HCT116 (cell line): Measurements from ENCODE around the gene COL12A1. TPM values are rescaled to one million over a fixed set of nuclear protein-coding genes. Genes with fewer than 3 reads are reported as not detected.

Experiments
- ATAC-seq: fragments of 200-7000 bp; cut with Tn5 transposase; 2 replicates; pipeline ENCODE4 v1.9.1; 2020; ENCODE audit warnings: mild to moderate bottlenecking, moderate library complexity
- BruUV-seq: library from RNA; stranded (reverse); fragments of 400-500 nt; replicated peaks from 2 replicates; lab custom pipeline; 2021; lab: Mats Ljungman, UMichigan
- CTCF ChIA-PET: fragments of 300-600 bp; sonication (Branson Sonifier 250); formaldehyde crosslinking; loops from one replicate; lab custom pipeline; 2021; ENCODE audit warnings: antibody characterized with exemption; lab: Charles Lee
- POLR2A ChIA-PET: fragments of 300-600, 350-600 bp; sonication (Branson Sonifier 250); formaldehyde crosslinking; loops from one replicate; lab custom pipeline; 2021; ENCODE audit warnings: antibody characterized with exemption; lab: Charles Lee
- RAD21 ChIA-PET, 2 experiments: fragments of 300-600 bp; sonication (Branson Sonifier 250); formaldehyde crosslinking; loops; one replicate each; lab custom pipeline; 2023; ENCODE audit warnings: low total read pairs in 2 of 2; ENCODE audit not compliant: uncharacterized antibody in 2 of 2, unreplicated experiment in 2 of 2, low non-redundant PET in 1 of 2; lab: Charles Lee
- DNase-seq: peaks from one replicate; pipeline ENCODE4 v3.0.0-alpha.2; 2010; ENCODE audit warnings: low read depth, low spot score
- H2AFZ ChIP-seq: fragments of 200-600 bp; shearing (Covaris generic), sonication (generic); 2 replicates; pipeline ENCODE4 v1.6.1; 2017; ENCODE audit warnings: low read depth, mixed run types, mixed read lengths, antibody characterized with exemption, low read length; ENCODE audit not compliant: poor library complexity, severe bottlenecking
- H3K27ac ChIP-seq: 2 replicates; pipeline ENCODE4 v1.5.1; 2012; ENCODE audit warnings: low read depth, low read length
- H3K27me3 ChIP-seq: fragments of 200-600 bp; sonication (generic); 2 replicates; pipeline ENCODE4 v1.6.1; 2016; ENCODE audit warnings: mixed run types, low read length, mixed read lengths; ENCODE audit not compliant: insufficient read depth
- H3K36me3 ChIP-seq, 2 experiments: fragments of 200-500 bp in 1 of 2; fragments of 200-600 bp in 1 of 2; sonication (Bioruptor generic) in 1 of 2; sonication (generic) in 1 of 2; 2 replicates each; pipeline versions ENCODE4 v1.5.1 to v1.6.1; 2014 to 2016; ENCODE audit warnings: low read length in 2 of 2, inconsistent platforms in 1 of 2, mixed read lengths in 1 of 2, mixed run types in 1 of 2; ENCODE audit not compliant: insufficient read depth in 2 of 2, control insufficient read depth in 1 of 2
- H3K4me1 ChIP-seq, 2 experiments: fragments of 200-600 bp in 1 of 2; sonication (generic) in 1 of 2; 2 replicates each; pipeline versions ENCODE4 v1.5.1 to v1.6.1; 2012 to 2017; ENCODE audit warnings: low read length in 2 of 2, inconsistent platforms in 1 of 2, mild to moderate bottlenecking in 1 of 2, mixed read lengths in 1 of 2, mixed run types in 1 of 2, moderate library complexity in 1 of 2; ENCODE audit not compliant: insufficient read depth in 2 of 2, control insufficient read depth in 1 of 2
- H3K4me2 ChIP-seq: fragments of 200-600 bp; sonication (generic); 2 replicates; pipeline ENCODE4 v1.6.1; 2017; ENCODE audit warnings: mixed run types, low read length, mixed read lengths
- H3K4me3 ChIP-seq, 2 experiments: fragments of 200-600 bp in 1 of 2; sonication (generic) in 1 of 2; replicated peaks in 1 of 2; 2 replicates each; pipeline ENCODE4 v1.5.1; 2011 to 2016; ENCODE audit warnings: low read length in 2 of 2, control low read depth in 1 of 2, low read depth in 1 of 2, mild to moderate bottlenecking in 1 of 2, mixed read lengths in 1 of 2, mixed run types in 1 of 2
- H3K79me2 ChIP-seq: fragments of 200-600 bp; sonication (generic); 2 replicates; pipeline ENCODE4 v1.6.1; 2017; ENCODE audit warnings: mild to moderate bottlenecking, mixed run types, low read length, moderate library complexity, mixed read lengths; ENCODE audit not compliant: insufficient read depth
- H3K9ac ChIP-seq: fragments of 200-600 bp; sonication (generic); 2 replicates; pipeline ENCODE4 v1.6.1; 2016; ENCODE audit warnings: low read length, mixed read lengths
- H3K9me2 ChIP-seq: fragments of 200-600 bp; sonication (generic), shearing (Covaris generic); 2 replicates; pipeline ENCODE4 v1.6.1; 2017; ENCODE audit warnings: mixed run types, mild to moderate bottlenecking, moderate library complexity; ENCODE audit not compliant: insufficient read depth
- H3K9me3 ChIP-seq, 2 experiments: fragments of 200-500 bp in 1 of 2; fragments of 200-600 bp in 1 of 2; sonication (Bioruptor generic) in 1 of 2; sonication (generic) in 1 of 2; 2 replicates each; pipeline ENCODE4 v1.6.1; 2014 to 2017; ENCODE audit warnings: low read length in 2 of 2, mixed read lengths in 2 of 2, inconsistent platforms in 1 of 2, low read depth in 1 of 2, mild to moderate bottlenecking in 1 of 2, mixed run types in 1 of 2, moderate library complexity in 1 of 2; ENCODE audit not compliant: control insufficient read depth in 1 of 2, insufficient read depth in 1 of 2
- H4K20me1 ChIP-seq: fragments of 200-600 bp; sonication (generic), shearing (Covaris generic); 2 replicates; pipeline ENCODE4 v1.6.1; 2017; ENCODE audit warnings: mixed run types, mild to moderate bottlenecking, moderate library complexity; ENCODE audit not compliant: insufficient read depth
- EGR1 ChIP-seq: IDR thresholded peaks from 2 replicates; pipeline ENCODE4 v1.6.1; 2012; ENCODE audit warnings: low read depth
- ELF1 ChIP-seq: IDR thresholded peaks from 2 replicates; pipeline ENCODE4 v1.6.1; 2012; ENCODE audit warnings: low read depth, borderline replicate concordance
- EZH2 ChIP-seq: fragments of 200-600 bp; sonication (generic); IDR thresholded peaks from 2 replicates; pipeline ENCODE4 v1.6.1; 2017; ENCODE audit warnings: antibody characterized with exemption, mixed run types
- EZH2phosphoT487 ChIP-seq: fragments of 200-600 bp; IDR thresholded peaks from 2 replicates; pipeline ENCODE4 v1.6.1; 2018; ENCODE audit warnings: antibody characterized with exemption, borderline replicate concordance
- JUND ChIP-seq: IDR thresholded peaks from 2 replicates; pipeline ENCODE4 v1.6.1; 2012
- MAX ChIP-seq: IDR thresholded peaks from 2 replicates; pipeline ENCODE4 v1.6.1; 2012
- RAD21 ChIP-seq: IDR thresholded peaks from 2 replicates; pipeline ENCODE4 v1.6.1; 2012; ENCODE audit warnings: low read depth, mild to moderate bottlenecking
- SIN3A ChIP-seq: IDR thresholded peaks from 2 replicates; pipeline ENCODE4 v1.6.1; 2012; ENCODE audit warnings: low read depth
- SRF ChIP-seq: IDR thresholded peaks from 2 replicates; pipeline ENCODE4 v1.6.1; 2012; ENCODE audit warnings: low read depth
- TCF7L2 ChIP-seq: IDR thresholded peaks from 2 replicates; pipeline ENCODE4 v1.7.0; 2011; ENCODE audit warnings: borderline replicate concordance, inconsistent platforms; ENCODE audit not compliant: insufficient read depth, insufficient read length; ENCODE audit errors: extremely low read depth
- ZFX ChIP-seq: fragments of 450-650 bp; IDR thresholded peaks from 2 replicates; pipeline ENCODE4 v1.6.1; 2017
- intact Hi-C: fragments of 100-400 bp; cut with micrococcal nuclease; formaldehyde crosslinking; loops from 2 replicates; pipeline ENCODE4 v1.10.0; 2022
- total RNA-seq: library from RNA; stranded (reverse); gene quantifications from one replicate; pipeline ENCODE4 v1.2.1, GENCODE V29; 2021; ENCODE audit not compliant: unreplicated experiment
- TF ChIP-seq, protein P1 (sequence below): IDR thresholded peaks from 2 replicates; pipeline ENCODE4 v1.6.1; 2011; ENCODE audit warnings: mild to moderate bottlenecking, low read length, moderate library complexity; ENCODE audit not compliant: insufficient replicate concordance; ENCODE audit errors: extremely low read depth
- TF ChIP-seq, protein P2 (sequence below): IDR thresholded peaks from 2 replicates; pipeline ENCODE4 v1.6.1; 2012; ENCODE audit warnings: low read depth

The COL12A1 gene
- total RNA-seq, 1 experiment from 2014 or later = 23.5 TPM

- H3K79me2 ChIP-seq = no peaks in the 10 kb centered on the region
- intact Hi-C loops = no loop called here
- no peak for DNase-seq
- RAD21 ChIA-PET = interaction anchor here in 1 of 2 experiments (1.5 kb wide), 1 partner anchor 96 kb away, joined by 3 read pairs; no protein-coding TSS in a partner anchor
- no TSS peak for BruUV-seq
- H3K9ac ChIP-seq = no peak overlapping the region
- POLR2A ChIA-PET = no interaction called here
- TF ChIP-seq TCF7L2 (no peak), ZFX (no peak), SIN3A (no peak), ELF1 (no peak), EGR1 (no peak), EZH2phosphoT487 (no peak), JUND (no peak), EZH2 (no peak), RAD21 (no peak), MAX (no peak), SRF (no peak)
- TF ChIP-seq, protein P1, sequence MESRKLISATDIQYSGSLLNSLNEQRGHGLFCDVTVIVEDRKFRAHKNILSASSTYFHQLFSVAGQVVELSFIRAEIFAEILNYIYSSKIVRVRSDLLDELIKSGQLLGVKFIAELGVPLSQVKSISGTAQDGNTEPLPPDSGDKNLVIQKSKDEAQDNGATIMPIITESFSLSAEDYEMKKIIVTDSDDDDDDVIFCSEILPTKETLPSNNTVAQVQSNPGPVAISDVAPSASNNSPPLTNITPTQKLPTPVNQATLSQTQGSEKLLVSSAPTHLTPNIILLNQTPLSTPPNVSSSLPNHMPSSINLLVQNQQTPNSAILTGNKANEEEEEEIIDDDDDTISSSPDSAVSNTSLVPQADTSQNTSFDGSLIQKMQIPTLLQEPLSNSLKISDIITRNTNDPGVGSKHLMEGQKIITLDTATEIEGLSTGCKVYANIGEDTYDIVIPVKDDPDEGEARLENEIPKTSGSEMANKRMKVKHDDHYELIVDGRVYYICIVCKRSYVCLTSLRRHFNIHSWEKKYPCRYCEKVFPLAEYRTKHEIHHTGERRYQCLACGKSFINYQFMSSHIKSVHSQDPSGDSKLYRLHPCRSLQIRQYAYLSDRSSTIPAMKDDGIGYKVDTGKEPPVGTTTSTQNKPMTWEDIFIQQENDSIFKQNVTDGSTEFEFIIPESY = no peak
- TF ChIP-seq, protein P2, sequence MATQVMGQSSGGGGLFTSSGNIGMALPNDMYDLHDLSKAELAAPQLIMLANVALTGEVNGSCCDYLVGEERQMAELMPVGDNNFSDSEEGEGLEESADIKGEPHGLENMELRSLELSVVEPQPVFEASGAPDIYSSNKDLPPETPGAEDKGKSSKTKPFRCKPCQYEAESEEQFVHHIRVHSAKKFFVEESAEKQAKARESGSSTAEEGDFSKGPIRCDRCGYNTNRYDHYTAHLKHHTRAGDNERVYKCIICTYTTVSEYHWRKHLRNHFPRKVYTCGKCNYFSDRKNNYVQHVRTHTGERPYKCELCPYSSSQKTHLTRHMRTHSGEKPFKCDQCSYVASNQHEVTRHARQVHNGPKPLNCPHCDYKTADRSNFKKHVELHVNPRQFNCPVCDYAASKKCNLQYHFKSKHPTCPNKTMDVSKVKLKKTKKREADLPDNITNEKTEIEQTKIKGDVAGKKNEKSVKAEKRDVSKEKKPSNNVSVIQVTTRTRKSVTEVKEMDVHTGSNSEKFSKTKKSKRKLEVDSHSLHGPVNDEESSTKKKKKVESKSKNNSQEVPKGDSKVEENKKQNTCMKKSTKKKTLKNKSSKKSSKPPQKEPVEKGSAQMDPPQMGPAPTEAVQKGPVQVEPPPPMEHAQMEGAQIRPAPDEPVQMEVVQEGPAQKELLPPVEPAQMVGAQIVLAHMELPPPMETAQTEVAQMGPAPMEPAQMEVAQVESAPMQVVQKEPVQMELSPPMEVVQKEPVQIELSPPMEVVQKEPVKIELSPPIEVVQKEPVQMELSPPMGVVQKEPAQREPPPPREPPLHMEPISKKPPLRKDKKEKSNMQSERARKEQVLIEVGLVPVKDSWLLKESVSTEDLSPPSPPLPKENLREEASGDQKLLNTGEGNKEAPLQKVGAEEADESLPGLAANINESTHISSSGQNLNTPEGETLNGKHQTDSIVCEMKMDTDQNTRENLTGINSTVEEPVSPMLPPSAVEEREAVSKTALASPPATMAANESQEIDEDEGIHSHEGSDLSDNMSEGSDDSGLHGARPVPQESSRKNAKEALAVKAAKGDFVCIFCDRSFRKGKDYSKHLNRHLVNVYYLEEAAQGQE = no peak
- TF ChIP-seq, all 23 proteins: peak for 0
- Histone ChIP-seq H3K4me1 (no peaks in the 10 kb centered on the region), H4K20me1 (no peaks in the 10 kb centered on the region), H3K36me3 (no peaks in the 10 kb centered on the region), H3K4me3 (no peak overlapping the region), H3K9me3 (no peaks in the 10 kb centered on the region), H3K9me2 (no peaks in the 10 kb centered on the region), H3K27me3 (no peaks in the 10 kb centered on the region), H3K4me2 (no peak overlapping the region), H3K27ac (no peak overlapping the region), H2AFZ (no peak overlapping the region)
- ATAC-seq = no peak
- CTCF ChIA-PET = no interaction called here
Measured at GRCh38 chr6:75108333-75108974, 97.4 kb downstream of the COL12A1 start.
